Transverse colon (tissue), 4 donors: Measurements from ENCODE around the gene CHMP4A. TPM values are rescaled to one million over a fixed set of nuclear protein-coding genes. Genes with fewer than 3 reads are reported as not detected.

Source experiments
- DNase-seq: peaks from one replicate; pipeline ENCODE4 v3.0.0-alpha.2; 2019
- H3K27ac ChIP-seq, 4 donors: fragments of 200-600 bp; sonication (generic); 2 replicates each; pipeline ENCODE4 v1.5.1; 2016 to 2018; ENCODE audit warnings: inconsistent platforms in 4 of 4
- H3K27me3 ChIP-seq: fragments of 200-600 bp; sonication (generic); 2 replicates; pipeline ENCODE4 v1.5.1; 2017; ENCODE audit warnings: inconsistent platforms
- H3K36me3 ChIP-seq, 4 donors: fragments of 200-600 bp; sonication (generic); 2 replicates each; pipeline ENCODE4 v1.5.1; 2017 to 2019; ENCODE audit warnings: inconsistent platforms in 4 of 4
- H3K4me1 ChIP-seq, 4 donors: fragments of 200-600 bp; sonication (generic); 2 replicates each; pipeline ENCODE4 v1.5.1; 2017 to 2020; ENCODE audit warnings: inconsistent platforms in 4 of 4
- H3K4me3 ChIP-seq, 4 donors: fragments of 200-600 bp; sonication (generic); 1 replicate in 1 of 4; 2 replicates in 3 of 4; pipeline versions ENCODE4 v1.5.1 to v1.6.1; 2017 to 2019; ENCODE audit warnings: inconsistent platforms in 4 of 4
- H3K9me3 ChIP-seq, 2 donors: fragments of 200-600 bp; sonication (generic); 2 replicates each; pipeline ENCODE4 v1.5.1; 2017 to 2019; ENCODE audit warnings: inconsistent platforms in 2 of 2
- CTCF ChIP-seq, 5 experiments: fragments of 200-600 bp in 3 of 5; fragments of 450-650 bp in 2 of 5; sonication (generic) in 3 of 5; IDR thresholded peaks; 1 replicate in 2 of 5; 2 replicates in 3 of 5; pipeline ENCODE4 v1.5.1; 2016 to 2017; ENCODE audit warnings: antibody characterized with exemption in 5 of 5, inconsistent platforms in 3 of 5, mild to moderate bottlenecking in 2 of 5, moderate library complexity in 1 of 5
- EP300 ChIP-seq: sonication (generic); formaldehyde crosslinking; IDR thresholded peaks from one replicate; pipeline ENCODE4 v1.6.1; 2017; ENCODE audit warnings: antibody characterized with exemption, low read depth
- POLR2A ChIP-seq: fragments of 450-650 bp; IDR thresholded peaks from one replicate; pipeline ENCODE4 v1.6.1; 2016; ENCODE audit warnings: antibody characterized with exemption, mild to moderate bottlenecking, moderate library complexity
- POLR2AphosphoS5 ChIP-seq, 3 donors: sonication (generic); formaldehyde crosslinking; IDR thresholded peaks; one replicate each; pipeline ENCODE4 v1.6.1; 2016; ENCODE audit warnings: antibody characterized with exemption in 3 of 3
- WGBS, 2 donors: methylation state at CpG; one replicate each; pipeline ENCODE4 v1.1.5; 2018; ENCODE audit warnings: low coverage in 1 of 2; 5-methylcytosine and 5-hydroxymethylcytosine counted together
- in situ Hi-C, 4 donors: fragments of 200-750 bp; cut with MboI; loops; one replicate each; pipeline versions ENCODE4 v1.15.0 to v1.15.1; 2017; ENCODE audit warnings: low sequenced_read_pairs in 3 of 4, low pct_ligation_motif_present in 1 of 4, low pct_unique_long_range_greater_than_20kb in 1 of 4
- intact Hi-C: fragments of 100-400 bp; cut with DNase I; formaldehyde crosslinking; loops from one replicate; pipeline ENCODE4 v1.15.1; 2023; ENCODE audit warnings: low total_unique reads
- total RNA-seq, 4 donors: library from RNA; depleted of rRNA; stranded (reverse); fragments of >200 nt; gene quantifications; one replicate each; pipeline ENCODE4 v1.1.0, GENCODE V29; 2016

CHMP4A gene
- total RNA-seq, 4 donors from 2014 or later: 7.0 to 81.3 (median 59.0) TPM

- no peak overlapping the region for H3K27ac ChIP-seq
- H3K4me1 ChIP-seq: peaks cover 12 to 20% (median 12%) of the 10 kb centered on the region in 4 donors
- intact Hi-C loops: no loop called here
- no peaks in the 10 kb centered on the region for H3K27me3 ChIP-seq
- H3K36me3 ChIP-seq: peaks cover 0 to 15% (median 0%) of the 10 kb centered on the region in 4 donors
- WGBS, 2 donors: 80 to 95% methylated on average over 1 to 11 of the region's 11 CpGs
- no peak for TF ChIP-seq EP300
- no peak for TF ChIP-seq POLR2A
- no peak for TF ChIP-seq POLR2AphosphoS5 (IDR thresholded peaks at IDR 0.05)
- no peak for TF ChIP-seq CTCF (IDR thresholded peaks at IDR 0.05)
- DNase-seq: no peak
- H3K4me3 ChIP-seq: no peak overlapping the region
- H3K9me3 ChIP-seq: no peaks in the 10 kb centered on the region
- in situ Hi-C loops: no loop called here
Observed at GRCh38 chr14:24185741-24186140, 27.5 kb downstream of the CHMP4A start.

- in situ Hi-C loops: no loop called here
- H3K27ac ChIP-seq: no peak overlapping the region
- TF ChIP-seq EP300 (no peak), CTCF (IDR thresholded peaks at IDR 0.05) (no peak), POLR2AphosphoS5 (IDR thresholded peaks at IDR 0.05) (no peak), POLR2A (no peak)
- H3K4me3 ChIP-seq: no peak overlapping the region
- H3K27me3 ChIP-seq: no peaks in the 10 kb centered on the region
- H3K4me1 ChIP-seq: peaks cover 12 to 20% (median 15%) of the 10 kb centered on the region in 4 donors
- H3K9me3 ChIP-seq: no peaks in the 10 kb centered on the region
- 99% methylated on average over 7 of the region's 7 CpGs; no CpG with 5 or more reads in 1 of the 2 donors for WGBS, 2 donors
- H3K36me3 ChIP-seq: peaks cover 0 to 20% (median 0%) of the 10 kb centered on the region in 4 donors
- DNase-seq: no peak
- intact Hi-C loops: no loop called here
Observed at GRCh38 chr14:24185026-24185425, 28.3 kb downstream of the CHMP4A start.

- no peak for TF ChIP-seq POLR2AphosphoS5 (IDR thresholded peaks at IDR 0.05)
- TF ChIP-seq CTCF (IDR thresholded peaks at IDR 0.05): no peak
- peaks cover 0 to 25% (median 0%) of the 10 kb centered on the region in 4 donors for H3K36me3 ChIP-seq
- no peak for DNase-seq
- no peak overlapping the region for H3K4me3 ChIP-seq
- no peaks in the 10 kb centered on the region for H3K9me3 ChIP-seq
- H3K27ac ChIP-seq: no peak overlapping the region
- in situ Hi-C loops (no loop called here), intact Hi-C loops (no loop called here)
- no peaks in the 10 kb centered on the region for H3K27me3 ChIP-seq
- 88% methylated on average over 19 of the region's 19 CpGs; no CpG with 5 or more reads in 1 of the 2 donors for WGBS, 2 donors
- H3K4me1 ChIP-seq: peaks cover 17 to 24% (median 18%) of the 10 kb centered on the region in 4 donors
Observed at GRCh38 chr14:24184104-24184970, 29.0 kb downstream of the CHMP4A start.

DNA sequence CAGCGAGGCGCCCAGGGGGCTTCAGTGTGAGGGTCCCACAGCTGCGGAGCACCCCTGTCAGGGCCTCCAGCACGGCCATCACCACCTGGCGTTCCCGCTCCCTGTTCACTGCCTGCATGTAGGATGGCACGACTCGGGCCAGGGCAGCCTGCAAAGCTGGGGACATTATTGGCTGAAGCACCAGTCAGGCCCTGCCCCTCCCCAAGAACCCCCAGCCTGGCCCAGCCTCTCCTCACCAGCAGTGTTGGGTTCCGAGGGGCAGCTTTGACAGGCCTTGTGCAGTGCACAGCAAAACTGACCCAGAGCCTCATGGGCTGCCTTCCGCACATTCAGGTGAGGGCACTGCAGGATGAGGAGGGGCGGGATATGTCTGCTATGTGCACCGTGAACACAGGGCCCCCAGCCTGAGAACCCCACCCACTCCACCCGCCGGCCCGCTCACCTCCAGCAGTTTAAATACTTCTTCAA is 30.2 kb downstream of the CHMP4A start:
- H3K4me3 ChIP-seq: no peak overlapping the region
- no peak overlapping the region for H3K27ac ChIP-seq
- DNase-seq: no peak
- no peak for TF ChIP-seq CTCF (IDR thresholded peaks at IDR 0.05)
- no peak for TF ChIP-seq POLR2AphosphoS5 (IDR thresholded peaks at IDR 0.05)
- TF ChIP-seq EP300: no peak
- no peak for TF ChIP-seq POLR2A
- H3K9me3 ChIP-seq: no peaks in the 10 kb centered on the region
- in situ Hi-C loops (no loop called here), intact Hi-C loops (no loop called here)
- peaks cover 12 to 19% (median 14%) of the 10 kb centered on the region in 4 donors for H3K4me1 ChIP-seq
- H3K36me3 ChIP-seq: peaks cover 0 to 27% (median 0%) of the 10 kb centered on the region in 4 donors
- WGBS, 2 donors: 97% methylated on average over 14 of the region's 15 CpGs; no CpG with 5 or more reads in 1 of the 2 donors
- no peaks in the 10 kb centered on the region for H3K27me3 ChIP-seq
